ENCODE data around the gene LBHD2.

LBHD2 gene

GRCh38 chr14:103108749-103109207 lies 24.8 kb downstream of the LBHD2 start:
- TF ChIP-seq CTCF (IDR thresholded peaks at IDR 0.05; ENCODE audit: low read depth, low read length), result no peak
- DNase-seq (ENCODE audit: extremely low read depth, low read depth), result no peak

GRCh38 chr14:103109535-103110441 lies 25.8 kb downstream of the LBHD2 start:
- TF ChIP-seq CTCF (IDR thresholded peaks at IDR 0.05; ENCODE audit: low read depth, low read length), result no peak
- no peak for DNase-seq (ENCODE audit: extremely low read depth, low read depth)

GRCh38 chr14:103110681-103111231 lies 26.7 kb downstream of the LBHD2 start:
- no peak for DNase-seq (ENCODE audit: extremely low read depth, low read depth)
- no peak for TF ChIP-seq CTCF (IDR thresholded peaks at IDR 0.05; ENCODE audit: low read depth, low read length)

GRCh38 chr14:103111232-103111868 lies 27.3 kb downstream of the LBHD2 start:
- no peak for TF ChIP-seq CTCF (IDR thresholded peaks at IDR 0.05; ENCODE audit: low read depth, low read length)
- no peak for DNase-seq (ENCODE audit: extremely low read depth, low read depth)

GRCh38 chr14:103112400-103113243 lies 28.6 kb downstream of the LBHD2 start:
- no peak for DNase-seq (ENCODE audit: extremely low read depth, low read depth)
- TF ChIP-seq CTCF (IDR thresholded peaks at IDR 0.05; ENCODE audit: low read depth, low read length), result no peak

- TF ChIP-seq CTCF (IDR thresholded peaks at IDR 0.05; ENCODE audit: low read depth, low read length), result no peak
- DNase-seq (ENCODE audit: extremely low read depth, low read depth), result no peak
Measured at GRCh38 chr14:103113303-103113702, 29.3 kb downstream of the LBHD2 start.
